HG02623 (cell line): ENCODE measurements around the gene NLN.
"Not testable (repeated sequence)": the region's sequence is repeated elsewhere in the genome, so short reads cannot be mapped to it uniquely, and the experiment has no call there.

ENCODE experiments used
- ATAC-seq: cut with Tn5 transposase; IDR thresholded peaks from one replicate; pipeline ENCODE4 v1.9.1; 2021; ENCODE audit warnings: moderate library complexity; ENCODE audit not compliant: unreplicated experiment

NLN gene

GRCh38 chr5:65828022-65828896, 106.3 kb downstream of the NLN start:
- no peak for ATAC-seq

- no peak for ATAC-seq
Measured at GRCh38 chr5:65830856-65831255, 108.9 kb downstream of the NLN start.

GRCh38 chr5:65831276-65831675, 109.3 kb downstream of the NLN start:
- no peak for ATAC-seq

GRCh38 chr5:65832152-65832551, 110.1 kb downstream of the NLN start:
- ATAC-seq: no peak

GRCh38 chr5:65832603-65833228, 110.7 kb downstream of the NLN start:
- ATAC-seq: no peak

- no peak for ATAC-seq
Measured at GRCh38 chr5:65833780-65834179, 111.8 kb downstream of the NLN start.

- no peak for ATAC-seq
Measured at GRCh38 chr5:65834306-65834705, 112.3 kb downstream of the NLN start.

- ATAC-seq: no peak
Measured at GRCh38 chr5:65835191-65835590, 113.2 kb downstream of the NLN start.

- no peak for ATAC-seq
Measured at GRCh38 chr5:65837139-65837538, 115.1 kb downstream of the NLN start.

GRCh38 chr5:65839170-65839569, 117.2 kb downstream of the NLN start:
- not testable (repeated sequence) for ATAC-seq

- no peak for ATAC-seq
Measured at GRCh38 chr5:65840071-65840470, 118.1 kb downstream of the NLN start.

GRCh38 chr5:65844763-65845162, 122.8 kb downstream of the NLN start:
- not testable (repeated sequence) for ATAC-seq

GRCh38 chr5:65846101-65846500, 124.1 kb downstream of the NLN start:
- no peak for ATAC-seq

GRCh38 chr5:65847019-65847418, 125.0 kb downstream of the NLN start:
- ATAC-seq: not testable (repeated sequence)

- not testable (repeated sequence) for ATAC-seq
Measured at GRCh38 chr5:65849918-65850317, 127.9 kb downstream of the NLN start.

GRCh38 chr5:65854925-65855324, 132.9 kb downstream of the NLN start:
- ATAC-seq: no peak

GRCh38 chr5:65855766-65856315, 133.8 kb downstream of the NLN start:
- no peak for ATAC-seq

GRCh38 chr5:65856520-65856919, 134.5 kb downstream of the NLN start:
- no peak for ATAC-seq

- ATAC-seq: no peak
Measured at GRCh38 chr5:65858316-65858715, 136.3 kb downstream of the NLN start.

- ATAC-seq: no peak
Measured at GRCh38 chr5:65861830-65862241, 139.8 kb downstream of the NLN start.

GRCh38 chr5:65862384-65862783, 140.4 kb downstream of the NLN start:
- ATAC-seq: no peak

GRCh38 chr5:65863747-65864146, 141.7 kb downstream of the NLN start:
- no peak for ATAC-seq
